GM21723 (cell line): ENCODE results near the gene HOXA3.

Experiments
- ATAC-seq: cut with Tn5 transposase; IDR thresholded peaks from one replicate; pipeline ENCODE4 v1.9.1; 2021; ENCODE audit warnings: mild to moderate bottlenecking, moderate library complexity; ENCODE audit not compliant: unreplicated experiment

HOXA3 gene

GRCh38 chr7:27145914-27146412 is 6.4 kb downstream of the HOXA3 start:
- no peak for ATAC-seq

GRCh38 chr7:27145165-27145913 is 7.0 kb downstream of the HOXA3 start:
- ATAC-seq, result no peak

DNA sequence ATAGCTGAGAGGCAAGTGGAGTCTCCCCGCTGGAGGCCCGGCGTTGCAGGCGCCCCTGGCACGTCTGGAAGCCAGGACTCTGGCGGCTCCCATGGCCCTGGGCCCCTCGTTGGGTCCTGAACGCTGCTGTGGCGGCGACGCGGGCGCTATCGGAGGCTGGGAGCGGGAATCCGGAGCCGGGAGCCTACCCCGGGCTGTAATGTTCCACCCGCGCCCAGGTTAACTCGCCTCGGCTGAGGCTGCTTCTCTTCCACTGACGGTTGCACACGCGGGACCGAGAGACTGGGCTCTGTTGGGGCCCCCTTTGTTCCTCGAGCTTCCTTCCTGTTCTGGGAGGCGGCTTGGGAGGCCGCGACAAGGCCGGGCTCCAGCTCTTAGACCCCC is 7.6 kb downstream of the HOXA3 start:
- ATAC-seq, result no peak

DNA sequence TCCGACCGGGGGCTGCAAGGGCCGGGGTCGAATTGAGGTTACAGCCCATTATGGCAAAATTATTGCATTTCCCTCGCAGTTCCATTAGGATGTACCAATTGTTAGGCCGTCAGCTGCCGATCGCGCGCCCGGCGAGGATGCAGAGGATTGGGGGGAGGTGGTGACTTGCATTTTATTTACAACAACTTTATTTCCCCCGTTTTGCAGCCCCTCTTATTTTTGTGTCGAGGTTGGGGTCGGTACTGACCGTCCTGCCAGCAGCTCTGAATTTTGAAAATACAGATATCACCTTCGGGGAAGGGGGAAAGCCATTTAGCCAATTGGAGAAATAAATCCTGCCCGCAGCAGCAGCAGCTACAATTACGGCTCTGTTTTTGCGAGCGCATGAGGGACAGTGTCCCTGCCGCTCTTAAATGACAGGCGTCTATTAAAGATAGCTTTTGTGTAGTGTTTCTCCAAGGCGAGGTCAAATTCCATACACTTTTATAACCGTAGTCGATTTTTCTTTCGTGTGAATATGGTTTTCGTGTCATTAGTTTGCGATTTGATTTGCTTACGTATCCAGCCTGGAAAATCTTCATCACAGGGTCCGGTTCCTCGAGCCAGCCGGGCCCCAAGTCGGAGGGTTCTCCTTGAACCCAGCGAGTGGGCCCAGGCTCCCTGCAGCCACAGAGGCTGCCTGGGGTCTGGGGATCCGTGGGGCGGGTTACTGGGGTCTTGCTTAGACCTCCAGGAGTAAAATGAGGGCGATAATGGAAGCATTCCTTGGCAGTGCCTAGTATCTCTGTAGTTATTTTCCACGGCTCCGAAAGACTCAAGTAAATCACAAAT is 8.2 kb downstream of the HOXA3 start:
- ATAC-seq, result no peak

DNA sequence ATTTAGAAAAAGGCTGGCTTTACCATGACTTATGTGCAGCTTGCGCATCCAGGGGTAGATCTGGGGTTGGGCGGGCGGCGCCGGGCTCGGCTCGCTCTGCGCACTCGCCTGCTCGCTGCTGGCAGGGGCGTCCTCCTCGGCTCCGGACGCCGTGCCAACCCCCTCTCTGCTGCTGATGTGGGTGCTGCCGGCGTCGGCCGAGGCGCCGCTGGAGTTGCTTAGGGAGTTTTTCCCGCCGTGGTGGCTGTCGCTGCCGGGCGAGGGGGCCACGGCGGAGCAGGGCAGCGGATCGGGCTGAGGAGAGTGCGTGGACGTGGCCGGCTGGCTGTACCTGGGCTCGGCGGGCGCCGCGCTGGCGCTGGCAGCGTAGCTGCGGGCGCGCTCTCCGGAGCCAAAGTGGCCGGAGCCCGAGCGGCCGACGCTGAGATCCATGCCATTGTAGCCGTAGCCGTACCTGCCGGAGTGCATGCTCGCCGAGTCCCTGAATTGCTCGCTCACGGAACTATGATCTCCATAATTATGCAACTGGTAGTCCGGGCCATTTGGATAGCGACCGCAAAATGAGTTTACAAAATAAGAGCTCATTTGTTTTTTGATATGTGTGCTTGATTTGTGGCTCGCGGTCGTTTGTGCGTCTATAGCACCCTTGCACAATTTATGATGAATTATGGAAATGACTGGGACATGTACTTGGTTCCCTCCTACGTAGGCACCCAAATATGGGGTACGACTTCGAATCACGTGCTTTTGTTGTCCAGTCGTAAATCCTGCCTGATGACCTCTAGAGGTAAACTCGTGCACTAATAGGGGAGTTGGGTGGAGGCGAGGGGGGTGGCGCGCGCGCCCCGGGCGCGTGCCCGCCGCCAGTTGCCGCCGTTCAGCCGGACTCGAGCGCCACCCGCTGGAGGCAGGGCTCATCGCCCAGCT is 9.1 kb downstream of the HOXA3 start, which contains the start of gene HOXA5:
Gene HOXA5 (minus strand): TSS at position 659 of the 927 bp plus-strand sequence. CDS start 74 bp downstream, at position 585.
- ATAC-seq, result no peak

- ATAC-seq, result no peak
Measured at GRCh38 chr7:27142580-27143022, 9.8 kb downstream of the HOXA3 start.

DNA sequence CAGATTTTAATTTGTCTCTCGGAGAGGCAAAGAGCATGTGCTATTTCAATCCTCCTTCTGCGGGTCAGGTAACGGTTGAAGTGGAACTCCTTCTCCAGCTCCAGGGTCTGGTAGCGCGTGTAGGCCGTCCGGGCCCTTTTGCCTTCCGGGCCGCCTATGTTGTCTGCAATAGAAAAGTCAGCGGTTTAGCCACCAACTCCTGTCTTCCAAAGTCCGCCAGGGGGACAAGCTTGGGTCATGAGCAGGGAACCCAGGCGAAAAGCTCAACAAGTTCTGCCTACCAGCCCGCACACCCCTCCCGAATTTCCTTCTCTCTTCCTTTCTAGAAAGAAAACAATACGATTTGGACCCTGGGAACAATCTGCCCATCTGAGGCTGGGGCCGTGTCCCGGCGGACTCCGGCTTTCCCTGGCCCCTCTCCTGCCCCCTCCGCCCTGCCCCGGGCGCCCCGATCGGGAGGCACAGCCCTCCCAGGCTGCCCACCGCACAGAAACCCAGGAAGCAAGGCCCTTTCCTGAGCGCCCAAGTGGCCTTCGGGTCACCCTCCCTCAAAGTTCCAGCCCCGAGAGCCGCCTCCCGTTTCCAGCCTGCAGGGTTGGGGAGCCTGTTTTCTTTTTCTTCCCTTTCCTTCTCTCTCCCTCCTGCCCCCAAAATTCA is 10.3 kb downstream of the HOXA3 start:
- ATAC-seq, result no peak

DNA sequence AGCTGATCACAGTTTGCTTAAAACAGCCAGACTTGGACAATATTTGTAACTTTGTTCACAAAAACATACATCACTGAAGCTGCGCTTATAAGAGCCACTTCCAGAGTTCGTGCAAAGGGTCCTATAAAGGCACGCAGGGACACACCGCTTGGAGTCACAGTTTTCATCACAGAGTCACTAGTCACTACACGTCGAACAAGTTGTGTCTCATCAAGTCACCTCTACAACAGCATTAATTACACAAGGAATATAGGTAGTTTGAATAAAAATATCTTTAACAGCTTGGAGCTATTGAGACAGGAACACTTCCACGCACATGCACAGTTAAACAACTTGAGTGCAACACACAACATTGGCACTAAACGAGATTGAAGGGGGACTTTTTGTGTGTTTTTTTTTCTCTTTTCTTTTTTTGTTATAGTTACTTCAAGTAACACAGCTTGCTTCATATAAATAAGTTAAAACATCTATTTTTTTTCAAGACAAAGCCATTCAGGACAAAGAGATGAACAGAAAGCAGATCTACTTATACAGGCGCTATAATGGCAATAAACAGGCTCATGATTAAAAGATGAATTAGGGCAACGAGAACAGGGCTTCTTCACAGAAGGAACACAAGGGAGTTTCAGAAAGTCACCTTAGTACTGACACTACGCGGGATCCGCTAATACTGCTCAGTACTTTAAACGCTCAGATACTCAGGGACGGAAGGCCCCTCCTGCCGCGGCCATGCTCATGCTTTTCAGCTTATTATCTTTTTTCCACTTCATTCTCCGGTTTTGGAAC is 11.1 kb downstream of the HOXA3 start:
- no peak for ATAC-seq

GRCh38 chr7:27140126-27140857 is 12.1 kb downstream of the HOXA3 start:
- ATAC-seq, result no peak

GRCh38 chr7:27139334-27140125 is 12.9 kb downstream of the HOXA3 start:
- no peak for ATAC-seq

DNA sequence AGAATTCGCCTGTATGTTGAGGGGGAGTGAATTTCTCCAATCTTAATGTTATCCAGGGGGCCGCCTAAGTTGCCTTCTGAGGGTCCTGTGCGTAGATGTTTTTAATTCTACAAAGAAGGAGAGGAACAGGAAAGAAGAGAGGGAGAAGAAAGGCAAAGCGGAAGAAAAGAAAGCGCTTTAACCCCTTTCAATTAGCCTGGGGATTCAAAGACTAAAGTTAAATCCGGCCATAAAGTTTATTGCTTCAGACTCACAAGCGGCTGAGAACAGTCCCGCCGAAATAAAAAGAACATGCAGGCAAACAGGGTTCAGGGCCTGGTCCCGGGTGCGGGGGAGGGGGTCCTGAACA is 13.4 kb downstream of the HOXA3 start:
- no peak for ATAC-seq

DNA sequence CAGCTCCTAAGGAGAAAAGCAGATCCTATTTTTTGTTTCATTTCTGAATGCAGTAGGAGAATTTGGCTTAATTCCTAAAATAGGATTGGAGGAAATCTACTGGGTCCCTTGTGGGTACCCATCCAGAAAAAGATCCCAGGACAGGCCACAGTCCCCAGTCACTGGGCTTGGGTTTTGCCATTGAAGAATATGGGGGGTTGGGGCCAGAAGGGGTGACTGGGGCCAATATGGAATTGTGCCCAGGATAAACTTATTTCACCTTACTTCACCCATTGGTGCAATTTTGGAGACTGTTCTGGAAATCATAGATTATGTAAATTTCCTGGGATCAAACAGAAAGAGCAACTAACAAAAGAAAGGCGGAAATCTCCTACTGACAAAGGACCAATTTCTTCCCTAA is 13.9 kb downstream of the HOXA3 start:
- no peak for ATAC-seq

DNA sequence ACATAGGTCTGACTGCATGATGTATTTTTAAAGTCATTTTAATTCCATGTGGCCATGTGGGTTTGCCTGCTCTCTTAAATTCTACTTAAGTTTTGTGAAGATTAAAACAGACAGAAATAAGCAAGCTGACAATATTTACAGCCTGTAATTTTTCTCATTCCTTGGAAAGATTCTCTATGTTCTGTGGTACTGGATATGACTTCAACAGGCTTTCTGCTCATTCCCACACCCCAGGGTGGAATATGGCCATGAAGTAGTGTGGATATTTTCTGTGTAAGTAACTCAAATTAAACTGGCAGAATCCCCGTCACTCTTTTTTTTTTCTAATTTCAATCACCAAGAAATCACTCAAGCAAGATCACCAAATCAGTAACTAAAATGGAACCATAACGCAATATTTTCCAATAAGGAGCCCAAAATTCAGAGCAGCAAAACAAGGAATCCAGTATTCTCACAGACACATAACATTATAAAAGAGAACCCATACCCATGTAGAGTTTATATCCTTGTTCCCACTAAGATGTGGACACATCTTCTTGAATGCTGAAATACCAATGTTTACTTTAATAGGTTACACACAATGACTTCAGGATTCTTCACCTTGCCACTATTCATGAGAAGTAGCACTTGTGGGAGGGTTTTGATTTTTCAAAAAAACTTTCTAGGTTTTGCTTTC is 14.6 kb downstream of the HOXA3 start:
- ATAC-seq, result no peak

DNA sequence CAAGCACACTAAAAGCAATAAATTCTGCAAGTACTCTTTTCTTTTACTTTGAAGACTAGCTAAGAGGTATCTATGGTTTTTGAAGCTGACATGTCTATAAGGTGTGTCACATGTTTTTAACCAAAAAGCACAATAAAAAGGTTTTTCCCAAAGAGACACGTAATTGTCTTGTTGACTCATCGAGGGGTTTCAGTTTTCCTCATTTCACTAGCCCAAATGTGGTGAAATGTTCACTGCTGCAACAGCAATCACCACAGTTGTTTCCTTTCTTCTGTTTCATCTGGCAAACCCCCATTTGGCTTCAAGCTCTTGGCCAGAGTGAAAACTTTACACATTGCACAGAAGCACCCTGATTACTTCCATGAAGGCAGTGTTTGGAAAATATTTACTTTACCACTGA is 18.0 kb downstream of the HOXA3 start:
- ATAC-seq, result no peak

DNA sequence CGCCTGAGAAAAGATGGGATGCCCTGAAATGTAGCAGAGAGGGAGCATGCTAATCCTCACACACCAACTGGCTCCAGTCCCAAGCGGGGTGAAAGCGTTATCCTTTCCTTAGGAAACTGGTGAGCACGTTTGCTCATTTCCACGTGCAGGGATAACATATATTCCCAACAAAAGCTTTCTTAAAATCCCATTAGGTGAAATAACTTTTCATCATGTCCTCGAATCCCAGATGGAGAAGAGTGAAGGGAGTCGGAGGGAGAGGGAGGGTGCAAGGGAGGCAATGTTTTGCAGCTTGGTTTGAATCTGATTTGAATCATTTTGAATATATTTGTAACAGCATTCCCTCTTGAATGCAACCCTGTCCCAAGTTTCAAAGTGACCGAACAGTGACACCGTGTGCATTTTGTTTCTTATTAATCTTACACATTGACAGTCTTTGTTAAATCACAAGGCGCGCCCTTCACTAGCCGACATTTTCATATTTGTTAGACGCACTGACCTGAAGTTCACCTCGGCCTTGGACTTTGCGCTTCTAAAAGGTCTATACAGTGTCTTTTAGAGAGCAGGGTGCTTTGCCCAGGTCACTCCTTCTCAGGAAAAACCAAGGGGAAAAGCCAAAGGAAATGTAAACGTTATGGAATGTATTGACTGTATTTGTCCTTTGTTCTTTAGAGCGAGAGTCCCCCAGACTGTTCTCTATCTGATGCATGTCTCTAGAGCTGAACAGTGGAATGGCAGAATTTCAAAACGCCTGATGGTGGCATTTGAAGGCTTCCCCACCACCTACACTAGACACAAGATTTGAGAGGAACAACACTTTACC is 18.8 kb downstream of the HOXA3 start:
- no peak for ATAC-seq

DNA sequence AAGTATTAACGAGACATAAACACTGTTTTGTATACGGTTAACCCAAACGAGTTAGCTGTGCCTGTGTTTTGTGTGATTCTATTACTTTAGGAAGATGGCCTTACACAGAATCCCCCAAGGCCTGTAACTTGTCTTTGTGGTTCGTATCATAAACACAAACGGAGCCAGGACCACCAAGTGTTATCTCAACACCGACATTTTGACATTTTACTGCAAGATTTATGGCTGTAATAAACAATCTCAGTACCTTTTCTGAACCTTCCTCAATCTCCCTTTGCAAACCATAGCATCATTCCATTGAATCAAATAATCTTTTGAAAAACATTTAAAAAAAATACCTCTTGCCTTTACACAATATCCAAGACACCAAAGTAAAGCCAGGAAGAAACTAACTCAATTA is 19.4 kb downstream of the HOXA3 start:
- ATAC-seq, result no peak

DNA sequence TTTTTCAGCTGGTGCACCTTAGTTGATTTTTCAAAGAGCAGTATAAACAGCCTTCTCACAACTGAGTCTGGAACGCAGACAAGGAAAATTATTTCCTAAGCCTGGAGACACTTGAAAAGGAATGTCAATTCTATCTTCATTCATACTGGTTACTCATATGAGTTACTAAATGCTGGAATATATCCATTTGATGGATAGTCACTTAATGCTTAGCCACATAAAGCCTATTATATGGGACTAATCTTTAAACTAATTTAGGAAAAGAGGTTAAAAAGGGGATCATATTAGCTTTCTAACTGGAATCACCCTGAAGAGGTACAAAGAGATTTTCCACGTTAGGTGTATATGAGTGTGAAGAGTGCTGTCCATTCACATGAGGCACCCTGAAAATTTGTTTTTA is 20.2 kb downstream of the HOXA3 start:
- ATAC-seq, result no peak
